ENCODE data around the gene PHYHD1. TPM values are rescaled to one million over a fixed set of nuclear protein-coding genes. Genes with fewer than 3 reads are reported as not detected.
A peak's percentile ranks its signal among the peaks of the same experiment; 100 is the strongest.

The PHYHD1 gene
- polyA plus RNA-seq, 3 donors = 51.6 to 62.8 (median 56.2) TPM

- DNase-seq (ENCODE audit: extremely low read depth in 1 of 11, low read depth in 9 of 11, low spot score in 4 of 11) = no peak
Observed at GRCh38 chr9:128916204-128916603, 4.6 kb upstream of the PHYHD1 start.

- DNase-seq (ENCODE audit: extremely low read depth in 1 of 11, low read depth in 9 of 11, low spot score in 4 of 11) = no peak
Observed at GRCh38 chr9:128916745-128917144, 4.0 kb upstream of the PHYHD1 start.

GRCh38 chr9:128917151-128917849 is 3.5 kb upstream of the PHYHD1 start:
- no peak for DNase-seq (ENCODE audit: extremely low read depth in 1 of 11, low read depth in 9 of 11, low spot score in 4 of 11)

- DNase-seq (ENCODE audit: extremely low read depth in 1 of 11, low read depth in 9 of 11, low spot score in 4 of 11) = no peak
Observed at GRCh38 chr9:128918921-128919320, 1.9 kb upstream of the PHYHD1 start.

DNA sequence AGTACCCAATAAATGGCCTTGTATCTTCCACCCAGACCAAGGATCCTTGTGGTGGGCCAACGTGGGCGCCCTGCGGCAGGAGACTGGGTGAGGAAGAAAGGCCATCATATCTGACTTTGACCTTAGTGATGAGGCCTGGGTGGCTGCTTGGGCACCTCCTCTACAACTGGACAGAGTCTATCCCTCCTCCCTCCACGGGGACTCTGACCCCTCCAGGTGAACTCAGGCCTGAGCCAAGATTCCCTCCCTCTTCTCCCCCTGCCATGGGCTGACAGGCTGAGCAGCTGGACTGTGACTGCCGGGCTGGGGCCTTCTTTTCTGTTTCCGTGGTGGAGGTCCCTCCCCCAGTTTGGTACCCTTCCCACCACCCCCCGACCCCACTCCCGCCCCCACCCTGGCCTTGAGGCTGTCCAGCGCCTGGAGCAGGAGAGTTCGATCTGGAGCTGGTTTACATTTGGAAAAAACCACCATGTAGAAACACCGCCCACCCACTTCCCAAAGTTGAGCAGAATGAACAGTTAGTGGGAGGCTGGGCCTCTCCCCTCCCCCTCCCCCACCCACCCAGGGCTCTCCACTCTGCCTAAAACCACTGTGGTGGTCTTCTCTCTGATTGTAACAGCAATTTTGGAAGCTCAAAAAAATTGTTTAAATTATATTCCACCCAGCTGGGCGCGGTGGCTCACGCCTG is 1.2 kb upstream of the PHYHD1 start:
- DNase-seq (ENCODE audit: extremely low read depth in 1 of 11, low read depth in 9 of 11, low spot score in 4 of 11) = no peak

- peak in 10 of 11 donors; percentile 55 to 80 (median 70) for DNase-seq (ENCODE audit: extremely low read depth in 1 of 11, low read depth in 9 of 11, low spot score in 4 of 11)
Observed at GRCh38 chr9:128921881-128922763, 1.3 kb downstream of the PHYHD1 start.

- no peak for DNase-seq (ENCODE audit: extremely low read depth in 1 of 11, low read depth in 9 of 11, low spot score in 4 of 11)
Observed at GRCh38 chr9:128923493-128923883, 2.7 kb downstream of the PHYHD1 start.

GRCh38 chr9:128927731-128928411 is 7.1 kb downstream of the PHYHD1 start:
- peak in 4 of 11 donors; percentile 28 to 52 (median 38) for DNase-seq (ENCODE audit: extremely low read depth in 1 of 11, low read depth in 9 of 11, low spot score in 4 of 11)

GRCh38 chr9:128928624-128929023 is 7.8 kb downstream of the PHYHD1 start:
- no peak for DNase-seq (ENCODE audit: extremely low read depth in 1 of 11, low read depth in 9 of 11, low spot score in 4 of 11)

DNA sequence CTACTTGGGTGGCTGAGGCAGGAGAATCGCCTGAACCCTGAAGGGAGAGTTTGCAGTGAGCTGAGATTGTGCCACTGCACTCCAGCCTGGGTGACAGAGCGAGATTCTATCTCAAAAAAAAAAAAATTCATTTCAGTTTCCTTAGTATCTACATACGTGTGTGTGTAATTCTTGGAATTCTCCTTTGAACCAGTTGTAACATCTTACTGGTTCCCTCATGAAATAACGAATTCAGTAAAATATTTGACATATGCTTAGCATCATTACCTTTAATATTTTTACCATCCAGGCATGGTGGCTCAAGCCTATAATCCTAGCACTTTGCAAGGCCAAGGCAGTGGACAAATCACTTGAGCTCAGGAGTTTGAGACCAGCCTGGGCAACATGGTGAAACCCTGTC is 8.8 kb downstream of the PHYHD1 start:
- no peak for DNase-seq (ENCODE audit: extremely low read depth in 1 of 11, low read depth in 9 of 11, low spot score in 4 of 11)

- no peak for DNase-seq (ENCODE audit: extremely low read depth in 1 of 11, low read depth in 9 of 11, low spot score in 4 of 11)
Observed at GRCh38 chr9:128933731-128934130, 12.9 kb downstream of the PHYHD1 start.

DNA sequence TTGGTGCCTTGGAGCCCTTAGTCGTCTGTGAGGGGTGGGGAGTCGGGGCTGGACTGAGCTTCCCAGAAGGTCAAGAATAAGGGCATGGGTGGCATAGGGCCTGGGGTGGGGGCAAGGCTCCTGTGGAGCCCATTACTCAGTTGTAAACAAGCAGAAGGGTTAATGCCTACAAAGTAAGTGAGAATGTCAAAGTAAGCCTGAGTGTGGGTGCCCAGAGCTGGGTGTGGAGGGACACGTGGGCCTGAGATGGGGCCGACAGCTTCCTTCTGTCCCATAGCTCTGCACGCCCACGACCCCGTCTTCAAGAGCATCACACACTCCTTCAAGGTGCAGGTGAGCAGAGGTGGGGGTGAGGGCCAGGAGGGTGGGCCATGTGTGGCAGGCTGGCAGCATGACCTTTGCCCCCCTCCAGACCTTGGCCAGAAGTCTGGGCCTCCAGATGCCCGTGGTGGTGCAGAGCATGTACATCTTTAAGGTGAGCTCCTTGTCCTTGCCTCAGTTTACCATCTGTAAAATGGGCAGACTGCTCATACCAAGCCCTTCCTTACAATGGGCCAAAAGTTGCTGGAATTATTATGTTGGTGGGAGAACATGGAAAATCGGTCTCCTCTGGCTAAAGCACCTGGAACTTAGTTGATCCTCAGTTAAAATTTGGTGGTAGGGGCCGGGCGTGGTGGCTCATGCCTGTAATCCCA is 15.5 kb downstream of the PHYHD1 start:
- DNase-seq (ENCODE audit: extremely low read depth in 1 of 11, low read depth in 9 of 11, low spot score in 4 of 11) = no peak

- DNase-seq (ENCODE audit: extremely low read depth in 1 of 11, low read depth in 9 of 11, low spot score in 4 of 11) = no peak
Observed at GRCh38 chr9:128937310-128938165, 16.8 kb downstream of the PHYHD1 start.

- no peak for DNase-seq (ENCODE audit: extremely low read depth in 1 of 11, low read depth in 9 of 11, low spot score in 4 of 11)
Observed at GRCh38 chr9:128940271-128940921, 19.6 kb downstream of the PHYHD1 start.

- no peak for DNase-seq (ENCODE audit: extremely low read depth in 1 of 11, low read depth in 9 of 11, low spot score in 4 of 11)
Observed at GRCh38 chr9:128940946-128941755, 20.4 kb downstream of the PHYHD1 start.

GRCh38 chr9:128943832-128944620 is 23.2 kb downstream of the PHYHD1 start:
- no peak for DNase-seq (ENCODE audit: extremely low read depth in 1 of 11, low read depth in 9 of 11, low spot score in 4 of 11)
